HG03354 (cell line): ENCODE results near the gene LGALS7B.
A peak's percentile ranks its signal among the peaks of the same experiment; 100 is the strongest.
"Not testable (repeated sequence)": the region's sequence is repeated elsewhere in the genome, so short reads cannot be mapped to it uniquely, and the experiment has no call there.

Experiments
- ATAC-seq: cut with Tn5 transposase; IDR thresholded peaks from one replicate; pipeline ENCODE4 v1.9.1; 2021; ENCODE audit warnings: mild to moderate bottlenecking; ENCODE audit not compliant: unreplicated experiment, poor library complexity, severe bottlenecking

The LGALS7B gene

DNA sequence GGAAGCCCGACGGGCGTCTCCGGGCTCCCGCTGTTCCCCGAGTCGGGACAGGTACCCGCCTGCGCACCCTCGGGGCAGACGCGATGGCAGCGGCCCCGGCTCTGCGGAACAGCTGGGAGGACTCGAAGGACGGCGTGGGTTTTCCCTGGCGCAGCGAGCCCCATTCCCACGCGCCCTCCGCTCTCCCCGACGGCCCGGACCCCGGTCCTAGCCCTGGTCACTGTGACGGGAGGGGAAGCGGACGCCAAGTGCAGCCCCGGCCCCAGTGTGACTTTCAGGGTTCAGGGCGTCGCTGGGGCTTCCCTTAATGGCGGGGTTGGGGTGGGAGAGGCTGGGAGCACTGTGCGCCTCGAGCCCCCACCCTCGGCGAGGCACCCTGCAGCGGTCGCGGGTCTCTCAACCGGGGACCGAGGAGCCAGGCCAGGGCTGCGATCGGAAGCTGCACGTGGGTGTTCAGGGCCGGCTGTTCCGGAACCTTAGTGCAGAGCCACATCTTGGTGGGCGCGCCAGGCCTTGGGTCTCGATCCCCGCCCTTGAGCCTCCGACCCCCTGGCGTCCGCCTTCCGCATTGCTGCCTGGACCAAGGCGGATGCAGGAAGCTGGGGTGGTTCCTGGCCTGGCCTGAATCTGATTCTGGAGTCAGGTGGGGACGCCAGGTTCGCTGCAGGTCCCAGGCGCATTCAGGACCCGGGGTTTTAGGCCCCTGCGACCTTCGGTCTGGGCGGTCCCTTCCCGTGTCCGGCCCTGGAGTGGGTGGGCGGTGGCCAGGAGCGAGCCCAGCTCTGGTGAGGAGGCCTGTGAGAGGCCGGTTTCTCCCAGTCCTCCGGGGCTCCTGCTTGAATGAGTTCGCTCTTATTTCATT is 3.5 kb downstream of the LGALS7B start:
- peak; percentile 46 for ATAC-seq

DNA sequence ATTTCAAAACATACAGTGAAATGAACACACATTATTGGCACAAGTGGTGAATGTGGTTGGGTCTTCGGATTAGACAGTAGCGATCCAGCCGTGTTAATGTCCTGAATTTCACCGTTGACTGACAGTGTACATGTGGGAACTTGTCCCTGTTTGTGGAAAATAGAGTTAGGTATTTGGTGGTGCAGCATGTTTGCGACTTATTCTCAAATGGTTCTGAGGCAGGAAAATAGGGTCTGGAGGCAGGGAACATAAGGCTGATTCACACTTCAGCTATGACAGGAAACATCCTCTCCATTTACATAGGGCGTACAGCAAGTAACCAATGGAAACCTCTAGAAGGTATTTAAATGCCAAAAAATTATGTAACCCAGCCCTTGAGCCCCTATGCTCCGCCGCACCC is 4.2 kb downstream of the LGALS7B start:
- ATAC-seq: no peak

GRCh38 chr19:38793671-38794070 is 4.7 kb downstream of the LGALS7B start:
- no peak for ATAC-seq

DNA sequence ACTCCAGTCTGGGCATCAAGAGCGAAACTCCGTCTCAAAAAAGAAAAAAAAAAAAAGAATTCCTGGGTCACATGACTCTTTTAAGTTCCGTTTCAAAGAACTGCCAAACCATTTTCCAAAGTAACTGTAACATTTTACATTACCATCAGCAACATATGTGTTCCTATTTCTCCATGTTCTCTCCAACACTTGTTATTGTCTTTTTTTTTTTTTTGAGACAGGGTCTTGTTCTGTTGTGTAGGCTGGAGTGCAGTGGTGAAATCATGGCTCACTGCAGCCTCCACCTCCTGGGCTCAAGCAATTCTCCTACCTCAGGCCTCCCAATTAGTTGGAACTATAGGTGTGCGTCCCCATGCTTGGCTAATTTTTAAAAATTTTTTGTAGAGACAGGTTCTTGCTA is 6.5 kb downstream of the LGALS7B start:
- ATAC-seq: no peak

DNA sequence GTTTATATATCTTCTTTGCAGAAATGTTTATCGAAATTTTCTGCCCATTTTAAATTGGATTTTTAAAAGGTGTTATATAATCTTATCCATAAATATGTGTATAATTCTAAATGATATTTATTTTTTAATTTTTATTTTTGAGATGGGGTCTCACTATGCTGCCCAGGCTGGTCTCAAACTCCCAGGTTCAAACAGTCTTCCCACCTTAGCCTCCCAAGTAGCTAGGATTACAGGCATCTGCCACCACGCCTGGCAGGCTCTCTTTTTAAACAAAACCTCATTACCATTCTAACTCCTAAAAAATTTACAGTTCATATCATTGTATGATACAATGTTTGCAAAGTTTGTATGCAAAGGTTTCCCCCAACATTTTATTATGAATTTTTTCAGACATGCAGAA is 7.2 kb downstream of the LGALS7B start:
- ATAC-seq: no peak

GRCh38 chr19:38797781-38798180 is 8.8 kb downstream of the LGALS7B start:
- ATAC-seq: not testable (repeated sequence)

DNA sequence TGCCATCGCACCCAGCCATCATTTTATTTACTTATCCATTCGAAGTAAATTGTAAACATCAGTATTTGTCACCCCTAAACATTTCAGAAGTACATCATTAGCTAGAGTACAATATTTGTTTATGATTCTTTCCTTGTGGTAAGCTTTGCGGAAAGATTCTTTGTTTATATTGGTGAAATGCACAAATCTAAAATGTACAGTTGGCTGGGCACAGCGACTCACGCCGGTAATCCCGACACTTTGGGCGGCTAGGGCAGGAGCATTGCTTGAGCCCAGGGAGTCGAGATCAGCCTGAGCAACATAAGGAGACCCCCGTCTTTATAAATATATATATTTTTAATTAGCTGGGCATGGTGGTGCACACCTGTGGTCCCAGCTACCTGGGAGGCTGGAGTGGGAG is 10.1 kb downstream of the LGALS7B start:
- ATAC-seq: no peak

GRCh38 chr19:38800577-38801347 is 11.8 kb downstream of the LGALS7B start:
- ATAC-seq: no peak

DNA sequence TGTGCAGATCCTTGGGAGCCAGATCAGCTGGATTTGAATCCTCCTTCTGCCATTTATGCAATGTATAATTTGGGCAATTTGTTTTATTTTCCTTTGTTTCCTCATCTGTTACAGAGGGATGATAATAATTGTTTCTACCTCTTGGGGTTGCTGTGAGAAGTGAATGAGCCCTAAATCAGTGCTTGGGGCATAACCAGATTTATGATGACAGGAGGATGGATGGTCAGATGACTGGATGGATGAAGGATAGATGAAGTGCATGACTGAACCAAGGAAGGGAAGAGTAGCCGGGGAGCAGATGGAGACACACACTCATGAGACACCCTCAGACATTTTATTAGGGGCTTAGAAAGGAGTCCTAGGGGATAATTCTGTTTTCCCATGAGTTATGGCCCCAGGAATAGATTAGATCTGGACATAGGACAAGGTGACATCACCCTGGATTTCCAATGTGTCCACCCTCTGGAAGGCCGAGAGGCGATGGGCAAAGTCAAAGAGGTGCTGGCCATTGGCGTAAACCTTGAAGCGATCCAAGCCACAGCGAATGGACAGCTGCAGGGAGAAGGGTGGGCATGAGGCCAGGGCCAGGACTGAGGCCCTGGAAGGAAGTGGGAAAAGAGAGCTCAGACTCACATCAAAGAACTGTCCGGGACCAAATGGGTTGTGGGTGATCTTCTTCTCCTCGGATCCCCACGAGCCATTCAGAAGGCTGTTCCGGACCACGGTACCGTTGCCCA is 12.5 kb downstream of the LGALS7B start:
- no peak for ATAC-seq

DNA sequence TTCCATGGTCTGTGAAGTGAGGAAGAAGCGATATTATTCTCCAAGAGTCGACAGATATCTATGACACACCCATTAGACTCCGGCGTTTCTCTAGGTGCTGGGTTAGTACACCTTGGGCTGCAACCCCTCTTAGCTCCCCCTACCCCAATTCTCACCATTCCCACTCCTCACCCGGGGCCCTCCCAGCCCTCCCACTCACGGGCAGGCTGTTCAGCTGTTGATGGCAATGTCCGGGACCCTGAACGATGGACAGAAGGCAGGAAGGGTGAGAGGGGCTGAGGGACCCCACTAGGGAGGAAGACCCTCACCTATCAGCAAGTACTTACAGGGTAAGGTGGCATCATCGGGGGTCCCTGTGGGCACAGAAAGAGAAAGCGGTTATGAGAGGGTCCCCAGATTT is 14.5 kb downstream of the LGALS7B start:
- ATAC-seq: no peak

- ATAC-seq: no peak
These were observed 16.2 kb downstream of the LGALS7B start for GRCh38 chr19:38805180-38805579.

DNA sequence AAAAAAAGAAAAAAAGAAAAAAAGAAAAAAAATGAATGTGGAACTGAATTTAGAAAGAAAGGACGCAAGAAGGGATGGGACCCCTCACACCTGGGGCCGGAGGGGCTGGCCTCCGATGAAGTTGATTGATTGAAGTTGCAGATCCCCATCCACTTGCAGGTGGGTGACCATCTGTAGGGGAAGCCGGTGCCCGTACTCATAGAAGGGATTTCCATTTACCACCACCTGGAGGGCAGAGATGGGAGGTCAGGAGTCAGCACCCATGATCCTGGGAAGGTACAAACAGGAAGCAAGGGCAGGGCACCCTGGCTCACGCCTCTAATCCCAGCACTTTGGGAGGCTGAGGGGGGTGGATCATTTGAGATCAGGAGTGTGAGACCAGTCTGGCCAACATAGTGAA is 17.4 kb downstream of the LGALS7B start:
- no peak for ATAC-seq

- not testable (repeated sequence) for ATAC-seq
These were observed 18.5 kb downstream of the LGALS7B start for GRCh38 chr19:38807374-38808098.

DNA sequence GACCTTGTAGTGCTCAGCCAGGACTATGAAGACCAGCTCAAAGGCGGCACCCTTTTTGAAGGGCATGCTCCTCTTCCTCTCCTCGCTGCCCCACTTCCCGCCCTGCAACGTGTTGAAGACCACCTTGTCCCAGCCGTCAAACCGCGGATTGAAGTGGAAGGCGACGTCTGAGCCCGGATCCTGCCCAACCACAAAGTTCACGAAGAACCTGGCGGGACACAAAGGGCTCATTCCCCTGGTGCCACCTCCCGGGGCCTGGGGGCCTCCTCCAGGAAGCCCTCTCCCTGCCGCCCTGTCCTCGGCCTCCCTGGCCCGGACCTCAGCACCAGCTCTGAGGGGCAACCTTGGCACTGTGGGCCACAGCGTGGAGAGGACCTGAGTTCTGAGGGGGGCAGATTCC is 19.7 kb downstream of the LGALS7B start:
- ATAC-seq: no peak

- ATAC-seq: no peak
These were observed 20.7 kb downstream of the LGALS7B start for GRCh38 chr19:38809592-38810252.

GRCh38 chr19:38812009-38812840 is 23.2 kb downstream of the LGALS7B start:
- ATAC-seq: no peak

DNA sequence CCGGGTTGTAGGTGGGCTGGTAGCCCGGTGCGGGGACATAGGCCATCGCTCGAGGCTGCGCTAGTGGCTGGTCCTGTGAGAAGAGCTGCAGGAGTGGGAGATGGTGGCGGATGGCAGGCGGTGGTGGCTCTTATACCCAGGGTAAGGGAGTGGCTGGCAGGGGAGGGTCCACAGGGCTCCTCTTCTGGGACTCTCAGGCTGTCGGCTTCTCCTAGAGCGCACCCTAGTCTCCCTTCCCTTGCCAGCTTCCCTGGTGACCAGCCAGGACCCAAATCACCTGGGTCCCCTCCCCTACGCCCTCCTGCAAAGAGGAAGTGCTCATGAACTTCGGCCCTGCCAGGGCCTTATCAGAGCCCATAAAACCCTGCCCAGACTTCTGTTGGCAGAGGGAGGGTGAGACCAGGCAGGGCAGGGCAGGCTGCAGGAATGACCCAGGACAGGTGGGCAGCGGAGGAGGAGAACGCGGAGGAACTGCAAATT is 23.9 kb downstream of the LGALS7B start, which contains the start of gene LGALS4:
Gene LGALS4, minus strand, starts transcription at position 105 of the 480 bp plus-strand sequence. Its CDS starts 59 bp downstream, at position 46.
- ATAC-seq: no peak

GRCh38 chr19:38813323-38813722 is 24.3 kb downstream of the LGALS7B start:
- no peak for ATAC-seq
